Activated CD4-positive, alpha-beta T cell treated with anti-CD3 and anti-CD28 coated beads, Interleukin-2, amount 50 U/mL, for 24 hours (primary cell): ENCODE measurements around the gene LRRC8D.

Experiments used
- DNase-seq, 2 donors: peaks; one replicate each; pipeline ENCODE4 v3.0.0-alpha.2; 2020; ENCODE audit warnings: low read depth in 1 of 2, low spot score in 1 of 2

Gene LRRC8D

DNA sequence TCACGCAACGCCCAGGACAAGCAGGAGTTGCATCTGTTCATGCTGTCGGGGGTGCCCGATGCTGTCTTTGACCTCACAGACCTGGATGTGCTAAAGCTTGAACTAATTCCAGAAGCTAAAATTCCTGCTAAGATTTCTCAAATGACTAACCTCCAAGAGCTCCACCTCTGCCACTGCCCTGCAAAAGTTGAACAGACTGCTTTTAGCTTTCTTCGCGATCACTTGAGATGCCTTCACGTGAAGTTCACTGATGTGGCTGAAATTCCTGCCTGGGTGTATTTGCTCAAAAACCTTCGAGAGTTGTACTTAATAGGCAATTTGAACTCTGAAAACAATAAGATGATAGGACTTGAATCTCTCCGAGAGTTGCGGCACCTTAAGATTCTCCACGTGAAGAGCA lies 113.6 kb downstream of the LRRC8D start:
- no peak for DNase-seq

DNA sequence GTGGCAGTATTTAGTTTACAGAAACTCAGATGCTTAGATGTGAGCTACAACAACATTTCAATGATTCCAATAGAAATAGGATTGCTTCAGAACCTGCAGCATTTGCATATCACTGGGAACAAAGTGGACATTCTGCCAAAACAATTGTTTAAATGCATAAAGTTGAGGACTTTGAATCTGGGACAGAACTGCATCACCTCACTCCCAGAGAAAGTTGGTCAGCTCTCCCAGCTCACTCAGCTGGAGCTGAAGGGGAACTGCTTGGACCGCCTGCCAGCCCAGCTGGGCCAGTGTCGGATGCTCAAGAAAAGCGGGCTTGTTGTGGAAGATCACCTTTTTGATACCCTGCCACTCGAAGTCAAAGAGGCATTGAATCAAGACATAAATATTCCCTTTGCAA lies 114.4 kb downstream of the LRRC8D start:
- no peak for DNase-seq

DNA sequence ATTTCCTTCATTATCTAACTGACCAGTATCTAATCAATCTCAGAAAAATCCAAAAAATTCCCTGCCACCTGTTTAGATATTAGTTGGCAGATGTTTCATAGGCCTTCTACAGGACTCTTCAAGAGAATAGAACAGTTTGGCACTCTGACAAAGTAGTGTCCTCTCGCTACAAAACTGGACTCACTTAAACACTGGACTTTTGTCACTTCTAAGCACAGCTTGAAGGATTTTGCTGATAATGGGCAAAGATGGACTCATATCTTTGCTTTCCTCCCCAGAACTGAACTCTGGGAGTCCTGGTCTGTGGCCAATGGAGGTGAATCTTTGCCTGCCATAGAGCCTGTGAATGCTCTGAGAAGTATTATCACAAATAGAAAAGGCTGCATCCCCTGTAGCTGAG lies 115.9 kb downstream of the LRRC8D start:
- no peak for DNase-seq

- no peak for DNase-seq
Observed at GRCh38 chr1:89938171-89939055, 117.6 kb downstream of the LRRC8D start.

DNA sequence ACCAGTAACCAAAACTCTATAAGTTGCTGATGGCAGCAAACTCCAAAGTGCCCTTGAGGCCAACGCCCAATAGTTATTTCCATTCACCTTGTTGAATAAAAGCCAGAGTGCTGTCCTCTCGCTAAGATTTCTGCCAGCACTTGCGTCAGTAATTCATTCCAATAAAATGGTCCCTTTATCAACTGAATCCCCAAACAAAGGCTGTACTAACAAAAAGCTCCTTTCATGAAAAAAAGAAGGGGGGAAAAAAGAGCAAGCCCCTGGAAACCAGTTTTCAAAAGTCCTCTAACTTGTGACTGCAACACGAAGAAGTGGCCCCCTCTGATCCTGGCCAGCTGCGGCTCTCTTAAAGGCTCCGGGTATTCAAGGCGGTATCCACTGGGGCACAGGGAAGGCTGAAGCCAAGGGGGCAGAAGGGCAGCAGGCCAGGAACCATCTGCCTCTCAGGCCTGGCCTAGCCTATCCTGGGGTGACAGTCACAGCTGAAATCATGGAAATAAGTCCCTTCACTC lies 118.3 kb downstream of the LRRC8D start:
- DNase-seq = no peak

GRCh38 chr1:89939693-89940438 lies 119.0 kb downstream of the LRRC8D start:
- no peak for DNase-seq

- no peak for DNase-seq
Observed at GRCh38 chr1:89941110-89941766, 120.4 kb downstream of the LRRC8D start.

DNA sequence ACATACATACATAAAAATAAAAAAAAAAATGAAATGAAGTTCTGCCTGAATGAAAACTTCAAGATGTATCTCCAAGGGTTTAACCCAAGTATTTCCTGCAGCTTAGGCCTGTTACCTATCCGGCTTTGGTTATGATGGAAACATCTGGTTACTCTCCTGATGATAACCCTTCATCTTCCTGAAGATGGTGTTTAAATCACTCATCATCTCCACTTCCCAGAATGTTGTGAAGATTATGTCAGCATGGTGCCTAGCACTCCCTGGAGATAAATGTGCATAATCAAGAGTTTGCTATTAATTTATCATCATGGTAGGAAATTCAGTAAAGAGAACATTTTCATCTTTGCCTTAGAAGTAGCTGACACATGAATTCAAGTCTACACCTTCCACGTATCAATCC lies 121.2 kb downstream of the LRRC8D start:
- DNase-seq = no peak

GRCh38 chr1:89942825-89943658 lies 122.2 kb downstream of the LRRC8D start:
- no peak for DNase-seq

GRCh38 chr1:89943846-89944781 lies 123.3 kb downstream of the LRRC8D start:
- DNase-seq = no peak

- DNase-seq = no peak
Observed at GRCh38 chr1:89945852-89946476, 125.1 kb downstream of the LRRC8D start.

DNA sequence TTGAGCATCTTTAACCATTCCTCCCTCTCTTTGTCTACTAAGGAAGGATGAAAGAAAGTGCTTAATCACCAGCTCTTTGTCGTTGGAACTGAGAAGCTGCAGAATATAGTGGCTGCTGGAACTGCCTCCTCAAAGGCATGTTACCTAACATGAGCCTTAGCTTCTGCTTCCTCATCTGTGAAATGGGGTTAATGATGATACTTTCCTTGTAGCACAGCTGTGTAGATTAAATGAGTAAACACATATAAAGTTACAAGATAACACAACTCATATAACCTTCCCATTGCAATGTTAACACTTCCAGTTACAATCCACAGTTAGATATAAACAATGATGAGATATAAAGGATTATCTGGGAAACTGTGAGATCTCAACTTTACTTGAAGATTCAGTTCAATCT lies 125.7 kb downstream of the LRRC8D start:
- DNase-seq = no peak

DNA sequence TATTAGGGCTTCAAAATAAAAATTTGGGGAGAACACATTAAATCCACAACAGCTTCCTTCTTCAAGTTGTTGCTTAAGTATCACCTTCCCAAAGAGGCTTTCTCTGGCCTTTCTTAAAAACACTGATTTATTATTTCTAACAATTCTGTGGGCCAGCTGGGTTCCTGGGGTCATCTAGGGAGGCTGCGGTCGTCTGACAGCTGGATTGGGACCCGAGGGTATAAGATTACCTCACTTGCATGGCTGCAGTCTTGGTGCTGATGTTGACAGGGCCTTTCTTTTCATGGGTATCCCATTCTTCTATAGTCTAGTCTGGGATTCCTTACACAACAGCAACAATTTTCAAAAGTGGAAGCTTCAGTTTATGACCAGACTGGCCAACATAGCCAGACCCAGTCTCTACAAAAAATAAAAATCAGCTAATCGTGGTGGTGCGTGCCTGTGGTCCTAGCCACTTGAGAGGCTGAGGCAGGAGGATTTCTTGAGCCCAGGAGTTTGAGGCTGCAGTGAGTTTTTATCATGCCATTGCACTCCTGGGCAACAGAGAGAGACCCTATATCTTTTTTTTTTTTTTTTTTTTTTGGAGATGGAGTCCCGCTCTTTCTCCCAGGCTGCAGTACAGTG lies 128.0 kb downstream of the LRRC8D start:
- DNase-seq = no peak

DNA sequence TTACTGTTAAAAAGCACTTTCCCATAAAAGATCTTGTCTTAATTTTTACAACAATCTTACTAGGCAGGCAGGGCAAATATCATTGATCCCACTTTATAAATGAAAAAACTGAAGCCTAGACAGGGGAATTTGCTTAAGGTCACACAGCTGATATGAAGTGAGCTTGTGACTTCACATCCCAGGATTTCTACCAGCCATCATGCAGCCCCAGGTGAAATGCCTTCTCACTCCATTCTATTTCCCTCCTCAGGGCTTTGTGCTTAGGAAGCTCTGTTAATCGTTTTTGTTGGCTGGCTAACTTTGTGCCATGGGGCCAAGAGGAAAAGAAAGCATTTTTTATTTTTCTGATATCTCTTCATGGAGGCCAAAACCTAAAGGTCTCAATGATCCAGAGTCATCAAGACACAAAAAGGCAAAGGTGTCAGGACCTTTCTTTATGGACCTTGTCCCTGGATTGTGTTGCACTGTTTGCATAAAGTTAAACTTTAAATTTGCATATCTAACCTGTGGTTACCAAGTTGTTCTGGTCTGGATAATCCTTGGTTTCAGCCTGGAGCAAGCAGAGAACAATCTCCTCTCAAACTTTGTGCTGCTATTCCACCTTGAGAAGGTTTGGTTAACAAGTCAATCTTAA lies 129.3 kb downstream of the LRRC8D start:
- no peak for DNase-seq

- no peak for DNase-seq
Observed at GRCh38 chr1:89950703-89951102, 129.9 kb downstream of the LRRC8D start.

DNA sequence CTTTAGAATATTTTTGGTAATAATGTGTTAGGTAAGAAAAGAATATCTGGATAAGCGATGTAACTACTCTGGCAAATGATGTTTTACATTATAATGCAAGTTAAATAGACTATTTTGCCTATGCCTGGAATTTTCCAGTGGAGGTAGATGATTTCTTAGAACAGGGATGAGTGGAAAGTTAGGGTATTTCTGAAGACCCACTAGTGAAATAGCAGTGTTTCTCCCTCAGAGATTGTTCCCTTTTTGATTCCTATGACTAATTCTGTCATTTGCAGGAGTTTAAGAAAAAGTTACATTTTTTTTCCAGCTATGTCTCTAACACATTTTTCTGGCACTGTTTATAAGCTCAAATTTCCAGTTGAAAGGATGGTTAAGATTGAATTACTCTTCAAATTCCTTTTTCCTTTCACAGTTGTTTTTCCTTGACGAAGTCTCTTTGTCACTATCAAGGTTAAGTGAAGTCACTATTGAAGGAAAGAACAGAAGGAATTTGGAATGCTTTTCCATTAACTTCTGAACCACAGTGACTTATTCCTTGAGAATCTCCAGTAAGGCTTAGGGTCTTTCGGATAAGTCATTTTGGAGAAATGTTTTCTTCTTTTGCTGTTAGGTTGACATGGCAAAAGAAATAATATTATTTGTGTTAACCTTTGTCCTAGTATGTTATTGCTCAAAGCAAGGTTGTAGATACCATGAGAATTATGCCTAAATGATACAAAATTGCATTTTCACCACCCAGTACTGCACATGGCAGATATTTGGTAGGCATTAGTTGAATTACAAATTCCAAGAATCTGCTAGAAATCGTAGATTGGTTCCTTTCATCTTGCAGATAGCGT lies 131.2 kb downstream of the LRRC8D start:
- no peak for DNase-seq

DNA sequence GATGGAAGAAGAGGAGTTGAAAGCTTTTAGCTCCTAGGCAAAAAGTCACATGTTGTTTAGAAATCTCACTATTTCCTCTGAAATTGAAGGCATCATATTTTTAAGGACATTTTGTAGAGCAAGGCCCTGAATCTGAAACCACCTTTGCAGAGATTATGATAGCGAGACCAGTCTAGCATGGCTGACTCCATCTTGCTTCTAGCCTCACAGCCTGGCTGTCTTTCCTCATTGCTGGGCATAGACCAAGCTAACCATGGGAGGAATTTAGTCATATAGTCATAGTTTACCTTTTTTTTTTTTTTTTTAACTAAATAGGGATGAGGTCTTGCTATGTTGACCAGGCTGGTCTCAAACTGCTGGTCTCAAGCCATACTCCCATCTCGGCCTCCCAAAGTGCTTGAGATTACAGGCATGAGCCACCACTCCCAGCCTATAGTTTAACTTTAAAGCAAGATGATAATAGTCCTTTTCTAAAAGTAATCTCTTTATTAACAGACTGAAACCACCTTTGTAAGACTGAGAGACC lies 131.8 kb downstream of the LRRC8D start:
- DNase-seq = no peak
